H9 (cell line): ENCODE results near the gene ARID4A. TPM values are rescaled to one million over a fixed set of nuclear protein-coding genes. Genes with fewer than 3 reads are reported as not detected.
A peak's percentile ranks its signal among the peaks of the same experiment; 100 is the strongest.

Experiments
- DNase-seq: peaks from one replicate; pipeline ENCODE4 v3.0.0-alpha.2; 2017
- H2AFZ ChIP-seq: one replicate; pipeline ENCODE4 v1.6.1; 2013; ENCODE audit warnings: mild to moderate bottlenecking, low read length, control low read depth, moderate library complexity
- H2AK5ac ChIP-seq: 2 replicates; pipeline ENCODE4 v1.6.1; 2013; ENCODE audit warnings: low read length, control low read depth, mixed read lengths; ENCODE audit not compliant: insufficient read length
- H2BK120ac ChIP-seq: one replicate; pipeline ENCODE4 v1.6.1; 2013; ENCODE audit warnings: low read depth, mild to moderate bottlenecking, low read length, control low read depth, inconsistent platforms; ENCODE audit not compliant: poor library complexity, severe bottlenecking
- H2BK12ac ChIP-seq: 2 replicates; pipeline ENCODE4 v1.6.1; 2013; ENCODE audit warnings: low read length, control low read depth, mixed read lengths, low read depth; ENCODE audit not compliant: insufficient read length
- H2BK15ac ChIP-seq: 2 replicates; pipeline ENCODE4 v1.6.1; 2013; ENCODE audit warnings: low read depth, low read length, control low read depth
- H2BK20ac ChIP-seq: one replicate; pipeline ENCODE4 v1.6.1; 2013; ENCODE audit warnings: low read depth, mild to moderate bottlenecking, low read length, control low read depth, inconsistent platforms; ENCODE audit not compliant: poor library complexity, severe bottlenecking
- H2BK5ac ChIP-seq: 2 replicates; pipeline ENCODE4 v1.6.1; 2013; ENCODE audit warnings: low read length, control low read depth, mixed read lengths; ENCODE audit not compliant: insufficient read length
- H3K14ac ChIP-seq: 2 replicates; pipeline ENCODE4 v1.6.1; 2013; ENCODE audit warnings: low read length, control low read depth; ENCODE audit not compliant: insufficient read depth
- H3K18ac ChIP-seq: 2 replicates; pipeline ENCODE4 v1.6.1; 2013; ENCODE audit warnings: low read depth, mild to moderate bottlenecking, mixed read lengths, low read length, control low read depth; ENCODE audit not compliant: insufficient read length
- H3K23ac ChIP-seq: 2 replicates; pipeline ENCODE4 v1.6.1; 2013; ENCODE audit warnings: low read length, control low read depth, mixed read lengths, low read depth; ENCODE audit not compliant: insufficient read length
- H3K23me2 ChIP-seq: 2 replicates; pipeline ENCODE4 v1.6.1; 2013; ENCODE audit warnings: low read depth, mild to moderate bottlenecking, mixed read lengths, low read length, control low read depth; ENCODE audit not compliant: insufficient read length, poor library complexity, severe bottlenecking
- H3K27ac ChIP-seq: 2 replicates; pipeline ENCODE4 v1.5.1; 2013; ENCODE audit warnings: low read length, control low read depth, mixed read lengths, low read depth; ENCODE audit not compliant: insufficient read length
- H3K27me3 ChIP-seq: 2 replicates; pipeline ENCODE4 v1.6.1; 2013; ENCODE audit warnings: low read length, control low read depth, inconsistent platforms; ENCODE audit not compliant: insufficient read depth
- H3K4ac ChIP-seq: 2 replicates; pipeline ENCODE4 v1.6.1; 2013; ENCODE audit warnings: low read depth, mild to moderate bottlenecking, control low read depth, inconsistent platforms, low read length, moderate library complexity
- H3K4me1 ChIP-seq: 2 replicates; pipeline ENCODE4 v1.6.1; 2013; ENCODE audit warnings: low read length, control low read depth, inconsistent platforms; ENCODE audit not compliant: insufficient read depth
- H3K4me2 ChIP-seq: 2 replicates; pipeline ENCODE4 v1.6.1; 2013; ENCODE audit warnings: low read length, control low read depth, mixed read lengths; ENCODE audit not compliant: insufficient read length, insufficient read depth
- H3K56ac ChIP-seq: 2 replicates; pipeline ENCODE4 v1.6.1; 2013; ENCODE audit warnings: low read depth, mild to moderate bottlenecking, mixed read lengths, low read length, control low read depth; ENCODE audit not compliant: insufficient read length
- H3K79me1 ChIP-seq: 2 replicates; pipeline ENCODE4 v1.6.1; 2013; ENCODE audit warnings: low read depth, mild to moderate bottlenecking, moderate library complexity, low read length, control low read depth, inconsistent platforms; ENCODE audit not compliant: insufficient read depth, poor library complexity, severe bottlenecking
- H3K79me2 ChIP-seq: 2 replicates; pipeline ENCODE4 v1.6.1; 2013; ENCODE audit warnings: low read length, control low read depth, inconsistent platforms; ENCODE audit not compliant: insufficient read depth
- H3K9ac ChIP-seq: 2 replicates; pipeline ENCODE4 v1.6.1; 2013; ENCODE audit warnings: low read length, control low read depth, mixed read lengths; ENCODE audit not compliant: insufficient read length; ENCODE audit errors: extremely low read depth
- H3K9me3 ChIP-seq: one replicate; pipeline ENCODE4 v1.6.1; 2013; ENCODE audit warnings: low read depth, low read length, inconsistent platforms; ENCODE audit not compliant: control insufficient read depth
- H3T11ph ChIP-seq: one replicate; pipeline ENCODE4 v1.6.1; 2013; ENCODE audit warnings: mild to moderate bottlenecking, low read length, control low read depth, inconsistent platforms
- H4K20me1 ChIP-seq: one replicate; pipeline ENCODE4 v1.6.1; 2013; ENCODE audit not compliant: control insufficient read depth, insufficient read length, insufficient read depth
- H4K5ac ChIP-seq: 2 replicates; pipeline ENCODE4 v1.6.1; 2013; ENCODE audit warnings: low read depth, mild to moderate bottlenecking, mixed read lengths, low read length, control low read depth; ENCODE audit not compliant: insufficient read length
- H4K8ac ChIP-seq: replicated peaks from 2 replicates; pipeline ENCODE4 v1.6.1; 2013; ENCODE audit warnings: low read length, control low read depth, mixed read lengths, low read depth; ENCODE audit not compliant: insufficient read length
- H4K91ac ChIP-seq: 2 replicates; pipeline ENCODE4 v1.6.1; 2013; ENCODE audit warnings: low read depth, mild to moderate bottlenecking, moderate library complexity, mixed read lengths, low read length, control low read depth; ENCODE audit not compliant: insufficient read length
- H3K27ac Mint-ChIP-seq, 3 experiments: 2 replicates in 2 of 3; 3 replicates in 1 of 3; pipeline ENCODE4 v1.8.0; 2020 to 2021; ENCODE audit warnings: mixed read lengths in 3 of 3, mild to moderate bottlenecking in 1 of 3, moderate library complexity in 1 of 3
- H3K27me3 Mint-ChIP-seq: 2 replicates; pipeline ENCODE4 v1.8.0; 2021; ENCODE audit warnings: low read depth, mild to moderate bottlenecking, moderate library complexity, mixed read lengths
- H3K36me3 Mint-ChIP-seq, 3 experiments: 2 replicates in 2 of 3; 3 replicates in 1 of 3; pipeline ENCODE4 v1.8.0; 2020 to 2021; ENCODE audit warnings: low read depth in 3 of 3, mixed read lengths in 3 of 3; ENCODE audit not compliant: insufficient read depth in 1 of 3
- H3K4me1 Mint-ChIP-seq, 2 experiments: 2 replicates each; pipeline ENCODE4 v1.8.0; 2020; ENCODE audit warnings: mixed read lengths in 2 of 2
- H3K4me3 Mint-ChIP-seq, 2 experiments: 2 replicates in 1 of 2; 3 replicates in 1 of 2; pipeline ENCODE4 v1.8.0; 2020 to 2021; ENCODE audit warnings: mild to moderate bottlenecking in 2 of 2, mixed read lengths in 2 of 2, moderate library complexity in 1 of 2
- H3K9me3 Mint-ChIP-seq, 2 experiments: 2 replicates in 1 of 2; 3 replicates in 1 of 2; pipeline ENCODE4 v1.8.0; 2020; ENCODE audit warnings: mild to moderate bottlenecking in 2 of 2, mixed read lengths in 2 of 2, moderate library complexity in 1 of 2
- WGBS: extraction: QIAGEN DNeasy Blood & Tissue Kit; methylation state at CpG from one replicate; pipeline ENCODE4 v1.1.7; 2013; ENCODE audit warnings: missing lambda C conversion rate, low lambda C conversion rate, mixed read lengths; ENCODE audit not compliant: insufficient read length; ENCODE audit errors: extremely low coverage; 5-methylcytosine and 5-hydroxymethylcytosine counted together
- total RNA-seq: library from RNA; stranded (reverse); gene quantifications from 2 replicates; pipeline ENCODE4 v1.2.1, GENCODE V29; 2021
- TF ChIP-seq, protein P1 (sequence below): fragments of 200-600 bp; sonication (generic); conservative IDR thresholded peaks from 3 replicates; pipeline ENCODE4 v1.8.0; 2021; ENCODE audit warnings: antibody characterized with exemption, mild to moderate bottlenecking

The ARID4A gene
- total RNA-seq, 1 experiment from 2014 or later = 13.2 TPM

DNA sequence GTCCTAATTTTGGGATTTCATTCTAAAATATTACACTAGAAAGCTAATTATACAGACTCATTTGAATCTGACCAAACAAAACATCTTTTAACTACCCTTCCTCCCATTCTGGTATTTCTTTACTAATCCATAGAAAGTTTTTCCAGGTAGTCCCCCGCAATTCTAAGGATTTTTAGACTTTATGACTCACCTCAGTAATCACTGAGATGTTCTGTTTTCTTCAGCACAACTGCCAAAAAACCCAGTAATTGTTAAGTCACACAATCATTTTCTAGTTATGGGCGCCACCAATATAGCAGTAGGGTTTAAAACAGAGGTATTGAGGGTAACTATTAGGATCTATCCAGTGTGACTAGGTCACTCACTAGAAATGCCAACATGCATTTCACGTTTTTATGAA, 1.6 kb upstream of the ARID4A start:
- Mint-ChIP-seq H3K4me3 (no peak overlapping the region), H3K4me1 (peaks cover 11 to 15% of the 10 kb centered on the region in 2 experiments), H3K27me3 (no peaks in the 10 kb centered on the region), H3K36me3 (peaks cover 24 to 38% (median 34%) of the 10 kb centered on the region in 3 experiments), H3K9me3 (no peaks in the 10 kb centered on the region; a peak in 1 of 5 replicates), H3K27ac (no peak overlapping the region)
- H3K79me1 ChIP-seq = peaks cover 5% of the 10 kb centered on the region
- no peak overlapping the region for H4K5ac ChIP-seq
- H3K79me2 ChIP-seq = peaks cover 34% of the 10 kb centered on the region; the same call in 1 of the 2 replicates
- H3K4ac ChIP-seq = no peak overlapping the region
- no CpG with 5 or more reads among the region's 3 CpGs for WGBS
- no peak overlapping the region for H3K14ac ChIP-seq
- H3K4me1 ChIP-seq = no peaks in the 10 kb centered on the region
- H3K9ac ChIP-seq = peak overlapping the region; percentile 20
- no peak overlapping the region for H2BK20ac ChIP-seq
- no peak overlapping the region for H2BK120ac ChIP-seq
- no peaks in the 10 kb centered on the region for H4K20me1 ChIP-seq
- H3K4me2 ChIP-seq = peak overlapping the region; percentile 57
- no peak for DNase-seq
- TF ChIP-seq, protein P1, sequence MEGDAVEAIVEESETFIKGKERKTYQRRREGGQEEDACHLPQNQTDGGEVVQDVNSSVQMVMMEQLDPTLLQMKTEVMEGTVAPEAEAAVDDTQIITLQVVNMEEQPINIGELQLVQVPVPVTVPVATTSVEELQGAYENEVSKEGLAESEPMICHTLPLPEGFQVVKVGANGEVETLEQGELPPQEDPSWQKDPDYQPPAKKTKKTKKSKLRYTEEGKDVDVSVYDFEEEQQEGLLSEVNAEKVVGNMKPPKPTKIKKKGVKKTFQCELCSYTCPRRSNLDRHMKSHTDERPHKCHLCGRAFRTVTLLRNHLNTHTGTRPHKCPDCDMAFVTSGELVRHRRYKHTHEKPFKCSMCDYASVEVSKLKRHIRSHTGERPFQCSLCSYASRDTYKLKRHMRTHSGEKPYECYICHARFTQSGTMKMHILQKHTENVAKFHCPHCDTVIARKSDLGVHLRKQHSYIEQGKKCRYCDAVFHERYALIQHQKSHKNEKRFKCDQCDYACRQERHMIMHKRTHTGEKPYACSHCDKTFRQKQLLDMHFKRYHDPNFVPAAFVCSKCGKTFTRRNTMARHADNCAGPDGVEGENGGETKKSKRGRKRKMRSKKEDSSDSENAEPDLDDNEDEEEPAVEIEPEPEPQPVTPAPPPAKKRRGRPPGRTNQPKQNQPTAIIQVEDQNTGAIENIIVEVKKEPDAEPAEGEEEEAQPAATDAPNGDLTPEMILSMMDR = no peak
- H3K23ac ChIP-seq = no peak overlapping the region
- no peak overlapping the region for H2AK5ac ChIP-seq
- no peak overlapping the region for H3K18ac ChIP-seq
- H2BK12ac ChIP-seq = no peak overlapping the region
- peaks cover 4% of the 10 kb centered on the region for H3K23me2 ChIP-seq
- no peak overlapping the region for H4K8ac ChIP-seq
- H3K27me3 ChIP-seq = no peaks in the 10 kb centered on the region
- H3K56ac ChIP-seq = no peak overlapping the region
- no peak overlapping the region for H2BK15ac ChIP-seq
- H2BK5ac ChIP-seq = no peak overlapping the region
- H2AFZ ChIP-seq = no peak overlapping the region
- H3K9me3 ChIP-seq = no peaks in the 10 kb centered on the region
- H3T11ph ChIP-seq = no peak overlapping the region
- H4K91ac ChIP-seq = no peak overlapping the region
- H3K27ac ChIP-seq = no peak overlapping the region
